ENCODE measurements around the gene DAZAP1.

The DAZAP1 gene

DNA sequence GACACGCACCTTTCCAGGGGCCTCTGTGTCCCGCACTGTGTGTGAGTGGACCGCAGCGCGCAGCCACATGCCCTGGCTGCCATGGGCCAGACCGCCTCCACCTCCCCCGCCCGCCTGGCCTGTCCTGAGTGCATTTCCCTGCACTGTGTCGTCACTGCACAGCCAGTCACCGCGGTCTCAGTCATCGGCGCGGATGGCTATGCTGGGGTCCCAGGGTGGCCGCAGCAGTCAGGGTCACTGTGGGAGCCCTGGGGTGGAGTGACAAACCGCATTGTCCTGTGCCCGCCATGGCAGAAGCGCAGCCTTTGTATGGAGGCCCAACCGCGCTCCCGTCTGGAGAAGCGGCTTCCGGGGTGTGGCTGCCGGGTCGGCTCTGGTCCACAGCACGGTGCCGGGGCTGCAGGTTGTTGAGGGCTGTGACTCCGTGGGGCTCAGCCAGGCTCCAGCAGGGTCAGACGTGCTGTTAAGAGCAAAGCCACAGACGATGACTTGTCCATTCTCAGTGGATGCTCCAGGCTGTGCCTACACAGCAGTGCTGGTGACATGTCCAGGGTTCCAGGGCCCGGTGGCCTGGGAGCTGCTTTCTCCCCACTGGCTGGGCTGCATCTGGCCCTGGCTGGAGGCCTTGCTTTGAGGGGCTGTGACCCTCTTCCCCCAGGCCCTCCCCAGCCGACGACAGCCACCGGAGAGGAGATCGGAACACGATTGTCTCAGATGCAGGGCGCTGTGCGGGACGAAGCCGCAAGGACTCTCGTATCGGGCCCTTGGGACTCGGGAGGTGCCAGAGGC is 30.0 kb upstream of the DAZAP1 start:
- DNase-seq: no peak

GRCh38 chr19:1377965-1378785 is 29.2 kb upstream of the DAZAP1 start:
- no peak for DNase-seq

- no peak for DNase-seq
These were observed 28.1 kb upstream of the DAZAP1 start for GRCh38 chr19:1379126-1379905.

DNA sequence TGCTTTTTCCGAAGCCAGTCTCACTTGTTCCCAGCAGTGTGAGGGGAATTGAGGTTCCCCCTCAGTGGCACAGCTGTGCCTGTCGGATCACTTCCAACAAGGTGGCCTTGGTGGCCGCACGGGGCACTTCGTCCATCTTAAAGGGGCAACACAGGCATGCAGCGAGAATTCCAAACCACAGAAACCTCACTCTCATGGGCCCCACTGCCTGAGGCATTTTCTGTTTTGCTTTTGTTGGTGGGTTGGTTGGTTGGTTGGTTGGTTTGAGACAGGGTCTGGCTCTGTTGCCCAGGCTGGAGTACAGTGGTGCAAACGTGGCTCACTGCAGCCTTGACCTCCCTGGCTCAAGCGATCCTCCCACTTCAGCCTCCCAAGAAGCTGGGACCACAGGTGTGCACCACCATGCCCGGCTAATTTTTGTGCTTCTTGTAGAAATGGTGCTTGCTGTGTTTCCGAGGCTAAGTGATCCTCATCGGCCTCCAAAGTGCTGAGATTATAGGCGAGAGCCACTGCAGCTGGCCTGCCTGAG is 27.4 kb upstream of the DAZAP1 start:
- no peak for DNase-seq

- DNase-seq: no peak
These were observed 25.1 kb upstream of the DAZAP1 start for GRCh38 chr19:1382250-1382649.

DNA sequence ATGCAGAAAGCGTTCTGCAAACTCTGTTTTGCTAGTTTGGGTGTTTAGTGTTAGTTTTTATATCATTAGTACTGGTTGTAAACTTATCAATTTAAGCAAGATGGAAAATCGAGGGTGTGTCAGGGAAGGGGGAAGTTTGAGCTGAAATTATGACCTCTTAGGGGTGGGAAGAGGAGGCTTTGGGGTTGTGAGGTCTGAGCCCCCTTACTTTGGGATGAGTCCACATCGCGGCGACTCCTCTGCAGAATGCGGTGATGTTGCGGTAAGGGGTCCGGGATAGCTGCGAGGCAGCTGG is 24.4 kb upstream of the DAZAP1 start:
- no peak for DNase-seq

- DNase-seq: peak; percentile 89
These were observed 23.9 kb upstream of the DAZAP1 start, which contains the start of gene NDUFS7 for GRCh38 chr19:1383312-1384084. Gene NDUFS7, plus strand, starts transcription at chr19:1383907. Its CDS starts 20 bp downstream, at chr19:1383927.

DNA sequence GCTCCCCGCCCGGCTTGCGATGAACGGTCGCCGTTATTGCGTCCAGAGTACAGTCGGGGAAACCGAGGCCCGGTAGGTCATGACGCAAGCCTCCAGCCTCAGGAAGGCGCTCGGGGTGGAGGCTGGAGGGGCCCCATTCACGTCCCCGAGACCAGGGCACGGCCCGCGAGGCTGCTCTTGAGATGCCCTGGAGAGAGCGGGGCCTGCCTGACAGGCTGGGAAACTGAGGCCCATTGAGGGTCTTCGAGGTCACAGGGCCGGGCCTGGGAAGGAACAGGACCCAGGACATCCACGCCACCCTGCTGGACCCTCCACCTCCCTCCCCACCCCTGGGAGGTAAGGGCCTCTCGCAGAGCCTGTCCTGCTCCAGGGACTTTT is 23.3 kb upstream of the DAZAP1 start:
- DNase-seq: no peak

GRCh38 chr19:1384478-1385110 is 22.8 kb upstream of the DAZAP1 start:
- DNase-seq: no peak

DNA sequence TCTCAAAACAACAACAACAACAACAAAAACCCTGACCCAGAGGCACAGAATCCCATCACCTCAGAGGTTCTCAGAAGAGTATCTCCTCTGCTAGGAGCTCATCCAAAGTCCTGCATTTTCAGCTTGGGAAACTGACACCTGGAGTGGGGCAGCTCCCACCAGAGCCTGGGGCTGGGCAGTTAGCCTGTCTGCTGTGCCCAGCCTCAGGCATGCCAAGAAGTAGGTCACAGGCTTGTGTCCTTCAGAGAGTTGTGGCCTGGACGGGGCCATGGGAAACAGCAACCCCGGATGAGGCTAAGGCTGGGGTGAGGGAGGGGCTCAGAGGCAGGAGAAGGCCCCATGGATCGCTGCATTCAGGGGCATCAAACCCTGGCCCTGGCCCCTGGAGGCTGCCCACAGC is 21.6 kb upstream of the DAZAP1 start:
- no peak for DNase-seq

GRCh38 chr19:1386945-1387683 is 20.3 kb upstream of the DAZAP1 start:
- no peak for DNase-seq

DNA sequence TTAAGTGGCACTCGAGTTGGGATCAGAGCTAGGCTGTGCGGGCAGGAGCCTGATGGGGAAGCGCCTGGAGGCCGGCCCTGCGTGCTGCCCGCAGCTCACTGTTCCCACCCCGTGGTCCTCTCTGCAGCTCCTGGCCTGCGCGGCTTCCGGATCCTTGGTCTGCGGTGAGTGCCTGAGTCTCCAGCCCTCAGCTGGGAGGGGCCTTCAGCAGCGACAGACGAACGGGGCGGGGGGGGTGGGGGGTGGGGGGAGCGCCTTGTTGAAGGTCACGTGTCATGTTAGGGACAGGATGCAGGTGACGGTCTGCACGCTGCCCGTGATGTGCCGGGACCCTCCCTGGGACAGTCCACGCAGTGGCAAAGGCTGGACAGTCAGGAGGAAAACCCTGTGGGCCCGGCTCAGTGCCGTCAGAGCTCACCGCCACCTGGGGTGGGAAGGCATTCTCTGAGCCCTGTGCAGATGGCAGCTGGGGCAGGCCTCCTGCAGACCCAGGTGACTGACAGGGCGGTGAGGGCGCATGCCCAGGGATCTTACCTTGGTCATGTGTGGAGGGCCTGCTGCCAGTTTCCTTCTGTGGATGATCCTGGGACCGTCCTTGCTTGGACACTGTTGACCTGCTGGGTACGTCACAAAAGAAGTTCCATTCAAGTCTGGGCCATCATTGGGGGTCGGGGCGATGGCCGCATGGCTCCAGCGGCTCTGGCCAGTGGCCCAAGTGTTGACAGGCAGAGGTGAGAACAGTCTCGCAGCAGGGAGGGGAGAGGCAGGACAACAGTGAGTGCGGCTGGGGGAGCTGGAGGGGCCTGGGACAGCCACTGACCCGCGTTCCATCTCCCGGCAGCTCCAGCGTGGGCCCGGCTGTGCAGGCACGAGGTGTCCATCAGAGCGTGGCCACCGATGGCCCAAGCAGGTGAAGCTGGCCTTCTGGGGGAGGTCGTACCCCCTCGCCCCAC is 19.4 kb upstream of the DAZAP1 start:
- DNase-seq: no peak

DNA sequence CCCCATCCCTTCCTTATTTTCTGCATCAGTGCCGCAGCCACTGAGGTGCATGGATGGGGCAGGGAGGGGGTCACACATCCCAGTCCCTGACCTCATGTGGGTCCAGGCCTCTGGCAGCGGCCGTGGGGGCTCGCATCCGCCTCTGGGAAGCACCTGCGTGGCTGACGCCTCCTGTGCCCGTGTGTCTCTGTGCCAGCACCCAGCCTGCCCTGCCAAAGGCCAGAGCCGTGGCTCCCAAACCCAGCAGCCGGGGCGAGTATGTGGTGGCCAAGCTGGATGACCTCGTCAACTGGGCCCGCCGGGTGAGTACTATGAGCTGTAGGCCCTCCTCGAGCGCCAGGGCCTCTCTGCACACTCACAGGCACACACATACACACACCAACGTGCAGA is 18.8 kb upstream of the DAZAP1 start:
- no peak for DNase-seq

DNA sequence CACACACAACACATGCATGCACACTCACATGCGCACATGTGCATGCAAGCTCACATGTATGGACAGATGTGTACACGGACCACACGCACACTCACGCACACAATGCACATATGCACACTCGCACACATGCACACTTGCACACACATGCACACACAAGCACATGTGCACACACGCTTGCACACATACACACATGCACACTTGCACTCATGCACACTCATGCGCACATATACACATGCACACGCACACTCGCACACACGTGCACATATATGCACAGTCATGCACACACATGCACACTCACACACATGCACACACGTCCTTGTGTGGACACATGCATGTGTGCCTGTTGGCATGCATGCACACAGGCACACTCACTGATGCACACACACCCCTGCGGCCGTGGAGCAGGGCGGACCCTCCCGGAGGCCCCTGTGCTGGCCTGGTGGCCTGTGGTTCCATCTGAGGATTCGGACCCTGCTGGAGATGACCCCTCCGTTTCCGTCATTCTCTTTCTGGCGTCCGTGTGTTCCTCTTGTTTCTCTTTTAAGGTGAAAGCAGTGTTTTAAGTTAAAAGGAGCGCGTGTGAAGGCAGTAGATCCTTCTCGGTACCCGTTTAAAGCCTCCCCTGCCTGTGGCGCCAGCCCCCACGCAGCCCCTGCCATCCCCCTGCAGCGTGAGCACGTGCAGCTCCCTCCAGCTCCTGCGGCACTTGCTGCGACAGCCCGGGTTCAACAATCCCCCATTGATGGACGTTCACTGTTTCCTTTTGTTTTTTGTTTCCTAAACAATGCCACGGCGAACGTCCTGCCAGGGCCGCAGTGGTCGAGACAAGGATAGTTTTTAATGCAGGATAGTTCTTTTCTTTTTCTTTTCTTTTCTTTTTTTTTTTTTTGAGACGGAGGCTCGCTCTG is 18.1 kb upstream of the DAZAP1 start:
- no peak for DNase-seq

- DNase-seq: no peak
These were observed 16.4 kb upstream of the DAZAP1 start for GRCh38 chr19:1390890-1391423.

DNA sequence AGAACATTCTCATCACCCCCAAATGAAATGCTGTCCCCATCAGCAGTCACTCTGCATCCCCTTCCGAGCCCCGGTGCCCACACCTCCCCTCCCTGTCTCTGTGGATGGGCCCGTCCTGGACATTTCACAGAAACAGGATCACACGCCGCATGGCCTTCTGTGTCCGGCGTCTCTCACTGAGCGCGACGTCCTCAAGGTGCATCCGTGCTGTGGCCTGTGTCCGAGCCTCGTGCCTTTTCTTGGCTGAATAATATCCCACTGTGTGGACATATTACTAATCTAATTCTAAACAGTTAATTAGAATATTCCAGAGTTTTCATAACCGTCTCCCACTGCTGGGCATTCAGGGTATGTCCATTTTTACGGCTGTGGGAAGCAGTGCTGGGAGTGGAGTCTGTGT is 15.0 kb upstream of the DAZAP1 start:
- DNase-seq: no peak

- no peak for DNase-seq
These were observed 14.4 kb upstream of the DAZAP1 start for GRCh38 chr19:1392939-1393530.

DNA sequence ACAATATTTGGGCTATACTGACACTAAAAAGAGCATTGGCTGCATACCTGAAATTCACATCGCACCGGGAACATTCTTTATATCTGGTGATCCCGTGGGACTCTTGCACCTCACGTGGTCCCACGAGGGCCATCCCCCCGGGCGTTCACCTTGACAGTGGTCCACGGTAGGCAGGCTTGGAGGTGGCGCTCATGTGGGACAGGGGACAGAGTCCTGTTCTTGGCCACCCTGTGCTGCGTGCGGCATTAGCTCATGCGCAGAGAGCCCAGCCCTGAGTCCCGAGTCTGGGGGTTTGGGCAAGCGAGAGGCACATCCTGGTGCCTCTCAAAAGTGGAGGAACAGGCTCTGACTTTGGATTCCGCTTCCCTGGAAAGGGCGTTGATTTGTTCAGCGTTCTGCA is 13.5 kb upstream of the DAZAP1 start:
- no peak for DNase-seq
